ENCODE measurements around the gene MAPKBP1. TPM values are rescaled to one million over a fixed set of nuclear protein-coding genes. Genes with fewer than 3 reads are reported as not detected.

Gene MAPKBP1
- total RNA-seq, 2 donors from 2014 or later: 12.5 to 31.6 TPM

GRCh38 chr15:41756198-41756597 is 18.1 kb upstream of the MAPKBP1 start:
- Histone ChIP-seq H3K27me3 (no peaks in the 10 kb centered on the region), H3K9me3 (no peaks in the 10 kb centered on the region), H3K4me3 (no peak overlapping the region), H3K36me3 (replicated peaks in 1 of 2; ENCODE audit: insufficient read depth in 1 of 2, low read depth in 2 of 2) (peaks cover 0 to 3% of the 10 kb centered on the region in 2 donors), H3K4me1 (no peaks in the 10 kb centered on the region), H3K27ac (no peak overlapping the region)
- DNase-seq (no peak), ATAC-seq (no peak)
- intact Hi-C loops (cut with DNase I): no loop called here
- WGBS, 2 donors: 94 to 98% methylated on average over 2 of the region's 2 CpGs
- TF ChIP-seq, protein P1, sequence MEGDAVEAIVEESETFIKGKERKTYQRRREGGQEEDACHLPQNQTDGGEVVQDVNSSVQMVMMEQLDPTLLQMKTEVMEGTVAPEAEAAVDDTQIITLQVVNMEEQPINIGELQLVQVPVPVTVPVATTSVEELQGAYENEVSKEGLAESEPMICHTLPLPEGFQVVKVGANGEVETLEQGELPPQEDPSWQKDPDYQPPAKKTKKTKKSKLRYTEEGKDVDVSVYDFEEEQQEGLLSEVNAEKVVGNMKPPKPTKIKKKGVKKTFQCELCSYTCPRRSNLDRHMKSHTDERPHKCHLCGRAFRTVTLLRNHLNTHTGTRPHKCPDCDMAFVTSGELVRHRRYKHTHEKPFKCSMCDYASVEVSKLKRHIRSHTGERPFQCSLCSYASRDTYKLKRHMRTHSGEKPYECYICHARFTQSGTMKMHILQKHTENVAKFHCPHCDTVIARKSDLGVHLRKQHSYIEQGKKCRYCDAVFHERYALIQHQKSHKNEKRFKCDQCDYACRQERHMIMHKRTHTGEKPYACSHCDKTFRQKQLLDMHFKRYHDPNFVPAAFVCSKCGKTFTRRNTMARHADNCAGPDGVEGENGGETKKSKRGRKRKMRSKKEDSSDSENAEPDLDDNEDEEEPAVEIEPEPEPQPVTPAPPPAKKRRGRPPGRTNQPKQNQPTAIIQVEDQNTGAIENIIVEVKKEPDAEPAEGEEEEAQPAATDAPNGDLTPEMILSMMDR (IDR thresholded peaks at IDR 0.05): no peak
- TF ChIP-seq POLR2A (IDR thresholded peaks at IDR 0.05): no peak

- H3K4me1 ChIP-seq: peaks cover 37% of the 10 kb centered on the region
- H3K27ac ChIP-seq: peak overlapping the region in 2 of 4 donors; percentile 89 to 91
- no peak for TF ChIP-seq POLR2A (IDR thresholded peaks at IDR 0.05)
- TF ChIP-seq, protein P1 (IDR thresholded peaks at IDR 0.05): peak; percentile 20 to 83 (median 68)
- H3K4me3 ChIP-seq: no peak overlapping the region
- intact Hi-C loops (cut with DNase I): no loop called here
- 36% methylated on average over 8 of the region's 8 CpGs for WGBS, 2 donors
- DNase-seq: peak; percentile 54 to 71 (median 58)
- no peaks in the 10 kb centered on the region for H3K36me3 ChIP-seq (replicated peaks in 1 of 2; ENCODE audit: insufficient read depth in 1 of 2, low read depth in 2 of 2)
- no peaks in the 10 kb centered on the region for H3K9me3 ChIP-seq
- ATAC-seq: no peak
- H3K27me3 ChIP-seq: no peaks in the 10 kb centered on the region
Measured at GRCh38 chr15:41772720-41773331, 1.5 kb upstream of the MAPKBP1 start.

- peak overlapping the region; percentile 59 to 91 (median 82) for H3K27ac ChIP-seq
Measured at GRCh38 chr15:41773332-41773728, 954 bp upstream of the MAPKBP1 start.

GRCh38 chr15:41773729-41774061 is 589 bp upstream of the MAPKBP1 start:
- Histone ChIP-seq H3K36me3 (replicated peaks in 1 of 2; ENCODE audit: insufficient read depth in 1 of 2, low read depth in 2 of 2) (no peaks in the 10 kb centered on the region), H3K9me3 (no peaks in the 10 kb centered on the region), H3K4me3 (peak overlapping the region; percentile 5 to 83), H3K27ac (peak overlapping the region; percentile 59 to 91 (median 82)), H3K27me3 (no peaks in the 10 kb centered on the region), H3K4me1 (peaks cover 37% of the 10 kb centered on the region)
- WGBS, 2 donors: 0 to 1% methylated on average over 7 of the region's 7 CpGs
- DNase-seq: no peak
- no peak for ATAC-seq
- TF ChIP-seq, protein P1 (IDR thresholded peaks at IDR 0.05): no peak
- TF ChIP-seq POLR2A (IDR thresholded peaks at IDR 0.05): no peak
- intact Hi-C loops (cut with DNase I): no loop called here

More at GRCh38 chr15:41773332-41773728, 954 bp upstream of the MAPKBP1 start:
- H3K9me3 ChIP-seq: no peaks in the 10 kb centered on the region
- ATAC-seq: no peak
- H3K27me3 ChIP-seq: no peaks in the 10 kb centered on the region
- H3K36me3 ChIP-seq (replicated peaks in 1 of 2; ENCODE audit: insufficient read depth in 1 of 2, low read depth in 2 of 2): no peaks in the 10 kb centered on the region
- no peak overlapping the region for H3K4me3 ChIP-seq
- H3K4me1 ChIP-seq: peaks cover 37% of the 10 kb centered on the region
- intact Hi-C loops (cut with DNase I): no loop called here
- TF ChIP-seq, protein P1 (IDR thresholded peaks at IDR 0.05): no peak
- no peak for TF ChIP-seq POLR2A (IDR thresholded peaks at IDR 0.05)
- WGBS, 2 donors: 12 to 28% methylated on average over 5 of the region's 5 CpGs
- DNase-seq: no peak

DNA sequence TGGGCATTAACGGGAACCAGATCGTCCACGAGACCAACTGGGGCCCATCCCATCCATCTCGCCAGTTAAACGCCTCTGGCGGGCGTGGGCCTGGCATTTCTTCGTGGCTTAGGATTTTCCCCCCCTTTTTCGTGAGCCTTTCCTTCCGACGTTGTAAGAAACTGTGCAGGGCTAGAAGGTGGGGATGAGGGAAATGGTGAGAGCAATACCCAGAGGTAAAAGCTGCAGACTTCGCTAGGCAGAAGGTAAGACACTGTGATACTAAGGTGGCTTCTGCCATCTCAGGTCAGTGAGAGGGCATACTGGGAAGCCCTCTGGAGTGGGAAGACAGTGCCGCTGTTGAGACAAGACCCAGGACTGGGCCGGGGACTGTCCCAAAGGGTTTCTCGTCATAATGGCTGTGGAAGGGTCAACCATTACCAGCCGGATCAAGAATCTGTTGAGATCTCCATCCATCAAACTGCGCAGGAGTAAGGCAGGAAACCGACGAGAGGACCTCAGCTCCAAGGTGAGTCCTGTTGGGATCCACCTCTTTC is 666 bp downstream of the MAPKBP1 start:
- ATAC-seq (peak; percentile 1), DNase-seq (no peak)
- Histone ChIP-seq H3K4me1 (peaks cover 37% of the 10 kb centered on the region), H3K36me3 (replicated peaks in 1 of 2; ENCODE audit: insufficient read depth in 1 of 2, low read depth in 2 of 2) (no peaks in the 10 kb centered on the region), H3K9me3 (no peaks in the 10 kb centered on the region), H3K27me3 (no peaks in the 10 kb centered on the region), H3K4me3 (peak overlapping the region; percentile 24 to 83), H3K27ac (peak overlapping the region; percentile 69 to 91 (median 82))
- TF ChIP-seq, protein P1 (IDR thresholded peaks at IDR 0.05): no peak
- 6 to 8% methylated on average over 16 to 19 of the region's 19 CpGs for WGBS, 2 donors
- intact Hi-C loops (cut with DNase I): no loop called here
